Astrocyte (in vitro differentiated cells and primary cell): ENCODE data around the gene TANGO2.

Experiments used
- EZH2 ChIP-seq: IDR thresholded peaks from 2 replicates; pipeline ENCODE4 v1.6.1; 2012; ENCODE audit warnings: mild to moderate bottlenecking, low read length, inconsistent platforms; ENCODE audit not compliant: insufficient read depth
- TF ChIP-seq, protein P1 (sequence below): IDR thresholded peaks from 2 replicates; pipeline ENCODE4 v1.5.1; 2011; ENCODE audit warnings: low read depth, mild to moderate bottlenecking, inconsistent platforms, low read length, moderate library complexity; ENCODE audit not compliant: insufficient read depth

DNA sequence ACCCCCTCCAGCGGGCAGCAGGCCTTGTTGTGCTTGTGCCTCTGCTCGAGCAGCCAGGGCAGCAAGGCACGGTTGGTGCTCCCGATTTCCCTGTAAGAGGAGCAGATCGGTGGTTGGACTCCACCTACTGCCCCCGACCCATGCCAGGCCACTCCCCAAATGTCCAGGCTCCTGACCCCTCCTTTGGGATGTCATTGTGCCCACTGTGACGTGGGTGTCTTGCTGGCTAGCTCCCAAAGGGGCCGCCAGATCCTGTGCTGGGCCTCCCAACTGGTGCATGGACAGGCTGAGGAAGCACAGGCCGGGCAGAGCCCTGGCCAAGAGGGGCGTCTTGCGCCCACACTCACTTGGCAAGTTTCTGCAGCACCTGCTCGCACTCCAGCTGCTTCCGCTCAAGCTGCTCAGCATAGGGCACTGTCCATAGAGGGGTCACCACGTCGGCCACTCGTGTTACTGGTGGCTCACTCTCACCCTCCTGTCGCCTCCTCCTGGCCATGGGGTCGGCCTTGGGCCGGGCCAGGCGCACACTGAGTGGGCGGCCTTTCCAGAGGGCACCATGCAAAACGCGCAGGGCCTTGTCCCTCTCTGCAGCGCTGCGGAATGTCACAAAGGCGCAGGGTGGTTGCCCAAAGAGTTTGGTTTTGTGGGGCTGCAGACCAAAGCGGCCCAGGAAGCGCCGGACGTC, 94.9 kb downstream of the TANGO2 start, which contains the start of gene RANBP1:
- no peak for TF ChIP-seq EZH2
- TF ChIP-seq, protein P1, sequence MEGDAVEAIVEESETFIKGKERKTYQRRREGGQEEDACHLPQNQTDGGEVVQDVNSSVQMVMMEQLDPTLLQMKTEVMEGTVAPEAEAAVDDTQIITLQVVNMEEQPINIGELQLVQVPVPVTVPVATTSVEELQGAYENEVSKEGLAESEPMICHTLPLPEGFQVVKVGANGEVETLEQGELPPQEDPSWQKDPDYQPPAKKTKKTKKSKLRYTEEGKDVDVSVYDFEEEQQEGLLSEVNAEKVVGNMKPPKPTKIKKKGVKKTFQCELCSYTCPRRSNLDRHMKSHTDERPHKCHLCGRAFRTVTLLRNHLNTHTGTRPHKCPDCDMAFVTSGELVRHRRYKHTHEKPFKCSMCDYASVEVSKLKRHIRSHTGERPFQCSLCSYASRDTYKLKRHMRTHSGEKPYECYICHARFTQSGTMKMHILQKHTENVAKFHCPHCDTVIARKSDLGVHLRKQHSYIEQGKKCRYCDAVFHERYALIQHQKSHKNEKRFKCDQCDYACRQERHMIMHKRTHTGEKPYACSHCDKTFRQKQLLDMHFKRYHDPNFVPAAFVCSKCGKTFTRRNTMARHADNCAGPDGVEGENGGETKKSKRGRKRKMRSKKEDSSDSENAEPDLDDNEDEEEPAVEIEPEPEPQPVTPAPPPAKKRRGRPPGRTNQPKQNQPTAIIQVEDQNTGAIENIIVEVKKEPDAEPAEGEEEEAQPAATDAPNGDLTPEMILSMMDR, result no peak
